ENCODE data around the gene MRPL21. TPM values are rescaled to one million over a fixed set of nuclear protein-coding genes. Genes with fewer than 3 reads are reported as not detected.

Gene MRPL21
- total and polyA plus RNA-seq, 2 donors from 2014 or later: 45.0 to 147 TPM

- Histone ChIP-seq H3K4me1 (ENCODE audit: control insufficient read depth in 2 of 3, insufficient read depth in 2 of 3, low read depth in 1 of 3, low read length in 3 of 3) (peaks cover 0 to 4% (median 2%) of the 10 kb centered on the region in 3 donors), H3K27ac (ENCODE audit: low read depth in 2 of 2, low read length in 2 of 2) (no peak overlapping the region), H3K9me3 (ENCODE audit: control insufficient read depth in 2 of 3, insufficient read depth in 1 of 3, low read length in 3 of 3) (no peaks in the 10 kb centered on the region), H3K4me3 (ENCODE audit: low read length in 3 of 3) (no peak overlapping the region), H3K27me3 (ENCODE audit: control insufficient read depth, insufficient read depth, low read length) (no peaks in the 10 kb centered on the region), H3K36me3 (ENCODE audit: control insufficient read depth in 2 of 3, insufficient read depth in 3 of 3, low read length in 3 of 3) (no peaks in the 10 kb centered on the region), H3K9ac (ENCODE audit: low read length in 3 of 3) (no peak overlapping the region)
- intact Hi-C loops (cut with DNase I): no loop called here
- DNase-seq: no peak
- TF ChIP-seq CTCF (IDR thresholded peaks at IDR 0.05; ENCODE audit: borderline replicate concordance, extremely low read depth, insufficient read depth): no peak
- FAIRE-seq: no peak
Measured at GRCh38 chr11:68872216-68873003, 31.2 kb downstream of the MRPL21 start.

- H3K4me3 ChIP-seq (ENCODE audit: low read length in 3 of 3): peak overlapping the region in 2 of 3 donors; percentile 58 to 80
- DNase-seq (no peak), FAIRE-seq (no peak)
- H3K4me1 ChIP-seq (ENCODE audit: control insufficient read depth in 2 of 3, insufficient read depth in 2 of 3, low read depth in 1 of 3, low read length in 3 of 3): peaks cover 0 to 4% (median 0%) of the 10 kb centered on the region in 3 donors
- H3K27me3 ChIP-seq (ENCODE audit: control insufficient read depth, insufficient read depth, low read length): no peaks in the 10 kb centered on the region
- no peak overlapping the region for H3K27ac ChIP-seq (ENCODE audit: low read depth in 2 of 2, low read length in 2 of 2)
- intact Hi-C loops (cut with DNase I): no loop called here
- H3K36me3 ChIP-seq (ENCODE audit: control insufficient read depth in 2 of 3, insufficient read depth in 3 of 3, low read length in 3 of 3): no peaks in the 10 kb centered on the region
- no peak for TF ChIP-seq CTCF (IDR thresholded peaks at IDR 0.05; ENCODE audit: borderline replicate concordance, extremely low read depth, insufficient read depth)
- peak overlapping the region in 1 of 3 donors; percentile 53 for H3K9ac ChIP-seq (ENCODE audit: low read length in 3 of 3)
- no peaks in the 10 kb centered on the region for H3K9me3 ChIP-seq (ENCODE audit: control insufficient read depth in 2 of 3, insufficient read depth in 1 of 3, low read length in 3 of 3)
Measured at GRCh38 chr11:68870470-68870869, 33.2 kb downstream of the MRPL21 start.

- Histone ChIP-seq H3K36me3 (ENCODE audit: control insufficient read depth in 2 of 3, insufficient read depth in 3 of 3, low read length in 3 of 3) (no peaks in the 10 kb centered on the region), H3K4me1 (ENCODE audit: control insufficient read depth in 2 of 3, insufficient read depth in 2 of 3, low read depth in 1 of 3, low read length in 3 of 3) (peaks cover 0 to 4% (median 0%) of the 10 kb centered on the region in 3 donors), H3K4me3 (ENCODE audit: low read length in 3 of 3) (no peak overlapping the region), H3K9me3 (ENCODE audit: control insufficient read depth in 2 of 3, insufficient read depth in 1 of 3, low read length in 3 of 3) (peaks cover 0 to 4% (median 0%) of the 10 kb centered on the region in 3 donors), H3K27ac (ENCODE audit: low read depth in 2 of 2, low read length in 2 of 2) (no peak overlapping the region), H3K9ac (ENCODE audit: low read length in 3 of 3) (no peak overlapping the region), H3K27me3 (ENCODE audit: control insufficient read depth, insufficient read depth, low read length) (no peaks in the 10 kb centered on the region)
- DNase-seq: peak in 1 of 5 donors; percentile 64
- TF ChIP-seq CTCF (IDR thresholded peaks at IDR 0.05; ENCODE audit: borderline replicate concordance, extremely low read depth, insufficient read depth): no peak
- no peak for FAIRE-seq
- intact Hi-C loops (cut with DNase I): no loop called here
Measured at GRCh38 chr11:68868221-68868835, 35.3 kb downstream of the MRPL21 start.

Measured in kidney (tissue), 14 donors.